Neuronal stem cell (in vitro differentiated cells): ENCODE measurements around the gene DLG5.
A peak's percentile ranks its signal among the peaks of the same experiment; 100 is the strongest.

Experiments
- DNase-seq: peaks from one replicate; pipeline ENCODE4 v3.0.0-alpha.2; 2013; ENCODE audit warnings: low spot score
- H2AFZ ChIP-seq: one replicate; pipeline ENCODE4 v1.6.1; 2013; ENCODE audit warnings: mild to moderate bottlenecking, low read length, inconsistent platforms
- H2AK5ac ChIP-seq: 2 replicates; pipeline ENCODE4 v1.6.1; 2013; ENCODE audit warnings: low read depth, mild to moderate bottlenecking, inconsistent platforms, low read length, moderate library complexity, mixed read lengths
- H2BK120ac ChIP-seq: 2 replicates; pipeline ENCODE4 v1.6.1; 2013; ENCODE audit warnings: low read depth, mild to moderate bottlenecking, inconsistent platforms, low read length, moderate library complexity, mixed read lengths
- H2BK12ac ChIP-seq: one replicate; pipeline ENCODE4 v1.6.1; 2013; ENCODE audit warnings: low read length, inconsistent platforms
- H2BK15ac ChIP-seq: 2 replicates; pipeline ENCODE4 v1.6.1; 2013; ENCODE audit warnings: mild to moderate bottlenecking, low read length, inconsistent platforms, mixed read lengths
- H2BK5ac ChIP-seq: one replicate; pipeline ENCODE4 v1.6.1; 2013; ENCODE audit warnings: inconsistent platforms, mild to moderate bottlenecking, low read length, moderate library complexity
- H3K14ac ChIP-seq: one replicate; pipeline ENCODE4 v1.6.1; 2013; ENCODE audit warnings: low read length, inconsistent platforms
- H3K18ac ChIP-seq: 2 replicates; pipeline ENCODE4 v1.6.1; 2013; ENCODE audit warnings: low read length, inconsistent platforms
- H3K23ac ChIP-seq: 2 replicates; pipeline ENCODE4 v1.6.1; 2013; ENCODE audit warnings: low read depth, mild to moderate bottlenecking, mixed read lengths, low read length, inconsistent platforms; ENCODE audit not compliant: poor library complexity
- H3K27ac ChIP-seq: replicated peaks from 3 replicates; pipeline ENCODE4 v1.5.1; 2013; ENCODE audit warnings: low read length, inconsistent platforms
- H3K27me3 ChIP-seq, 3 experiments: 2 replicates each; pipeline ENCODE4 v1.6.1; 2013; ENCODE audit warnings: low read length in 3 of 3, mild to moderate bottlenecking in 2 of 3, inconsistent platforms in 1 of 3, low read depth in 1 of 3, mixed read lengths in 1 of 3, moderate library complexity in 1 of 3; ENCODE audit not compliant: control insufficient read depth in 3 of 3, insufficient read depth in 3 of 3
- H3K36me3 ChIP-seq, 2 donors: replicated peaks in 1 of 2; 2 replicates each; pipeline ENCODE4 v1.6.1; 2013; ENCODE audit warnings: low read length in 2 of 2; ENCODE audit not compliant: control insufficient read depth in 2 of 2, insufficient read depth in 2 of 2
- H3K4ac ChIP-seq: 2 replicates; pipeline ENCODE4 v1.6.1; 2013; ENCODE audit warnings: inconsistent platforms, mild to moderate bottlenecking, low read length, moderate library complexity
- H3K4me1 ChIP-seq, 2 donors: 1 replicate in 1 of 2; 2 replicates in 1 of 2; pipeline ENCODE4 v1.6.1; 2013; ENCODE audit warnings: low read length in 2 of 2, low read depth in 1 of 2; ENCODE audit not compliant: control insufficient read depth in 2 of 2, insufficient read depth in 1 of 2
- H3K4me2 ChIP-seq: one replicate; pipeline ENCODE4 v1.6.1; 2013; ENCODE audit warnings: mild to moderate bottlenecking, low read length, inconsistent platforms; ENCODE audit not compliant: insufficient read depth, poor library complexity, severe bottlenecking
- H3K4me3 ChIP-seq, 2 donors: 2 replicates each; pipeline ENCODE4 v1.5.1; 2013; ENCODE audit warnings: low read length in 2 of 2, mild to moderate bottlenecking in 2 of 2, inconsistent platforms in 1 of 2, moderate library complexity in 1 of 2
- H3K79me1 ChIP-seq: one replicate; pipeline ENCODE4 v1.6.1; 2013; ENCODE audit warnings: low read depth, mild to moderate bottlenecking, inconsistent platforms, low read length, moderate library complexity
- H3K9ac ChIP-seq: one replicate; pipeline ENCODE4 v1.6.1; 2013; ENCODE audit warnings: mild to moderate bottlenecking, low read depth, low read length, inconsistent platforms; ENCODE audit not compliant: poor library complexity
- H3K9me3 ChIP-seq, 2 donors: replicated peaks in 1 of 2; 2 replicates each; pipeline versions ENCODE3 to v1.6.1; 2013; ENCODE audit warnings: low read length in 2 of 2, mild to moderate bottlenecking in 2 of 2, inconsistent platforms in 1 of 2, low read depth in 1 of 2, mixed read lengths in 1 of 2, moderate library complexity in 1 of 2; ENCODE audit not compliant: control insufficient read depth in 2 of 2, insufficient read depth in 1 of 2
- H4K8ac ChIP-seq: one replicate; pipeline ENCODE4 v1.6.1; 2013; ENCODE audit warnings: low read depth, mild to moderate bottlenecking, inconsistent platforms, low read length, moderate library complexity
- H4K91ac ChIP-seq: one replicate; pipeline ENCODE4 v1.6.1; 2013; ENCODE audit warnings: low read length, low read depth, mild to moderate bottlenecking, inconsistent platforms; ENCODE audit not compliant: poor library complexity
- WGBS, 2 donors: extraction: QIAGEN DNeasy Blood & Tissue Kit; methylation state at CpG; one replicate each; pipeline ENCODE4 v1.1.7; 2013; ENCODE audit warnings: missing lambda C conversion rate in 2 of 2, mixed read lengths in 1 of 2; ENCODE audit not compliant: insufficient read length in 2 of 2, insufficient replicate concordance in 1 of 2; ENCODE audit errors: extremely low coverage in 2 of 2; 5-methylcytosine and 5-hydroxymethylcytosine counted together

The DLG5 gene

DNA sequence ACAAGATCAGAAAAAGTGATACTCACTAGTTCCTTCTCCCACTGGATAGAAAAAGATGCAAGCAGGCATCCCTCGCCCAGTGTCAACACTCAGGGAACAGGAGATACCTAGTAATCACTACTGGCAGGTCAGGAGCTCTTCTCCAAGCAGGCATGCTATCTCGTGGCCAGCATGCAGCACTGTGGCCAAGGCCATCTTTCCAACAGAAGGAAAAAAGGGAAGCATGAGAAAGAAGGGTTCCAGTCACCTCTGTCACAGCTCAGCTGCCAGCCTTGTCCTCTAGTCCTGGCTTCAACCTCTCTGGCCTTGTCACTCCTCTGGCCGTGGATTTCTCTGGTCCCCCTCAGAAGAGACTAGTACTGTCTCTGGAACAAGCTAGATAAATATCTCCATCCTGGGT, 45.3 kb downstream of the DLG5 start:
- H3K23ac ChIP-seq: no peak overlapping the region
- H3K36me3 ChIP-seq: peaks cover 0 to 1% of the 10 kb centered on the region in 2 donors
- no peak overlapping the region for H2BK120ac ChIP-seq
- no peaks in the 10 kb centered on the region for H3K9me3 ChIP-seq
- H3K4me3 ChIP-seq: peak overlapping the region in 1 of 2 donors; percentile 21
- no peak overlapping the region for H3K27ac ChIP-seq
- H3K27me3 ChIP-seq: no peaks in the 10 kb centered on the region
- WGBS, 2 donors: no CpG with 5 or more reads among the region's 3 CpGs
- H2BK12ac ChIP-seq: no peak overlapping the region
- H3K79me1 ChIP-seq: peaks cover 9% of the 10 kb centered on the region
- DNase-seq: no peak
- H3K4me2 ChIP-seq: no peak overlapping the region
- no peak overlapping the region for H4K91ac ChIP-seq
- H4K8ac ChIP-seq: no peak overlapping the region
- no peak overlapping the region for H3K18ac ChIP-seq
- no peak overlapping the region for H3K4ac ChIP-seq
- H3K4me1 ChIP-seq: peaks cover 16 to 27% of the 10 kb centered on the region in 2 donors
- no peak overlapping the region for H2AFZ ChIP-seq
- no peak overlapping the region for H2AK5ac ChIP-seq
- no peak overlapping the region for H3K14ac ChIP-seq
- H2BK5ac ChIP-seq: no peak overlapping the region
- no peak overlapping the region for H3K9ac ChIP-seq
- H2BK15ac ChIP-seq: no peak overlapping the region

- H3K14ac ChIP-seq: no peak overlapping the region
- no peak overlapping the region for H3K9ac ChIP-seq
- H2AK5ac ChIP-seq: no peak overlapping the region
- no peaks in the 10 kb centered on the region for H3K9me3 ChIP-seq
- H3K23ac ChIP-seq: no peak overlapping the region
- H3K4me2 ChIP-seq: no peak overlapping the region
- H3K4me1 ChIP-seq: peaks cover 16 to 24% of the 10 kb centered on the region in 2 donors
- H4K91ac ChIP-seq: no peak overlapping the region
- H2BK15ac ChIP-seq: no peak overlapping the region
- H3K79me1 ChIP-seq: peaks cover 9% of the 10 kb centered on the region
- no peak for DNase-seq
- H2AFZ ChIP-seq: no peak overlapping the region
- H2BK12ac ChIP-seq: no peak overlapping the region
- no peak overlapping the region for H2BK120ac ChIP-seq
- no peak overlapping the region for H2BK5ac ChIP-seq
- H3K36me3 ChIP-seq: peaks cover 0 to 1% of the 10 kb centered on the region in 2 donors
- no peak overlapping the region for H4K8ac ChIP-seq
- H3K27me3 ChIP-seq: no peaks in the 10 kb centered on the region
- no peak overlapping the region for H3K27ac ChIP-seq
- H3K4ac ChIP-seq: no peak overlapping the region
- WGBS, 2 donors: no CpG with 5 or more reads among the region's 3 CpGs
- H3K4me3 ChIP-seq: no peak overlapping the region
- H3K18ac ChIP-seq: no peak overlapping the region
These were observed 46.8 kb downstream of the DLG5 start for GRCh38 chr10:77879710-77880109.

GRCh38 chr10:77879065-77879464, 47.5 kb downstream of the DLG5 start:
- no peak for DNase-seq
- WGBS, 2 donors: no CpG with 5 or more reads among the region's 4 CpGs
- no peak overlapping the region for H3K27ac ChIP-seq

DNA sequence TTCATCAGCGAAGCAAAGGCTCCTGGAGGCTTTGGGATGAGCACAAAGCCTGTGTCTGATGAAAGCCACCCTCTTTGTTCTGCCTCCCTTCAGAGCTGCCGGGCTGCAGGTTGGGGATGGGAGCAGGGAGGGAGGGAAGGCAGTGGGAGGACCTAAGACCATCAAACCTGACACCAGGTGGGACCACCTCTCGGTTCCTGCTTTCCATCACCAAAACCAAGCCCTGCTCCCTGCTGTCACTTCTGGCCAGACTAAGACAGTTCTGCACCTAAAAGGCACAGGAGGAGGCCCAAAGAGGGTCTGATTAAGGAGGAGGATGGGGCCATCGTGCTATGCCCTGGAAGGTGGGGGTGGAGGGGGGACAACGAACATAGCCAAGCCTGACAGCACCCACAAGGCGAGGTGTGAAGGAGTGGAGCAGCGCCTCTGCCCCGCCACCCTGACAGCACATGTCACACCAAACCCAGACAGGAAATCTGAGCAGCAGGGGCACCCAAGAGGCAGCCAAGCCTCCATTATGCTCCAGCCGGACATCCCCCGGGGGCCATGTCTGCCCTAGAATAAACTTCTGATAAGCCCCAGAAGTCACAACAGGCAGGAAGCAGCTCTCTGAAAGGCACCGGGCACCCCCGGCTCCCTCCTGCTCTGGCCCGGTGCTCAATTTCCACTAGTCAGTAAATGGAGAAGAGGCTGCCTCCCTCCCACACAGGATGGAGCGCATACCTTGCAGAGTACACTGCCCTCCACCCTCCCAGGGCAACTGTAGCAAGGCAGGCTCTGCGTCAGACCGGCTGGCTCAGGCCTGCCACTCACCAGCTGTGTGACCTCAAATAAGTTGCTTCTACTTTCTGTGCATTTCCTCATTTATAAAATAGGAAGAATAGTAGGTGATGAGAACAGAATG, 48.9 kb downstream of the DLG5 start:
- no peak overlapping the region for H3K23ac ChIP-seq
- peaks cover 9% of the 10 kb centered on the region for H3K79me1 ChIP-seq
- no peak overlapping the region for H4K8ac ChIP-seq
- no peak overlapping the region for H2BK12ac ChIP-seq
- peak overlapping the region; percentile 64 for H3K9ac ChIP-seq
- peak overlapping the region; percentile 20 for H2AFZ ChIP-seq
- peak overlapping the region; percentile 2 for H3K14ac ChIP-seq
- H3K4me3 ChIP-seq: peak overlapping the region in 1 of 2 donors; percentile 22
- H3K18ac ChIP-seq: peak overlapping the region; percentile 31
- H3K4me1 ChIP-seq: peaks cover 16 to 24% of the 10 kb centered on the region in 2 donors
- peaks cover 0 to 1% of the 10 kb centered on the region in 2 donors for H3K36me3 ChIP-seq
- H2BK5ac ChIP-seq: no peak overlapping the region
- WGBS, 2 donors: no CpG with 5 or more reads among the region's 16 CpGs
- H3K27me3 ChIP-seq: no peaks in the 10 kb centered on the region
- peak overlapping the region; percentile 16 for H3K27ac ChIP-seq
- H2AK5ac ChIP-seq: no peak overlapping the region
- H3K4me2 ChIP-seq: peak overlapping the region; percentile 51
- no peak overlapping the region for H4K91ac ChIP-seq
- H2BK120ac ChIP-seq: no peak overlapping the region
- no peak overlapping the region for H2BK15ac ChIP-seq
- DNase-seq: peak; percentile 33
- H3K4ac ChIP-seq: no peak overlapping the region
- H3K9me3 ChIP-seq: no peaks in the 10 kb centered on the region

More at GRCh38 chr10:77879065-77879464, 47.5 kb downstream of the DLG5 start:
- Histone ChIP-seq H3K79me1 (peaks cover 9% of the 10 kb centered on the region), H2AFZ (no peak overlapping the region), H2AK5ac (no peak overlapping the region), H3K4me1 (peaks cover 16 to 22% of the 10 kb centered on the region in 2 donors), H3K4me3 (no peak overlapping the region), H3K14ac (no peak overlapping the region), H2BK120ac (no peak overlapping the region), H2BK15ac (no peak overlapping the region), H3K18ac (no peak overlapping the region), H3K36me3 (peaks cover 0 to 1% of the 10 kb centered on the region in 2 donors), H3K4ac (no peak overlapping the region), H4K91ac (no peak overlapping the region), H3K4me2 (no peak overlapping the region), H3K27me3 (no peaks in the 10 kb centered on the region), H2BK12ac (no peak overlapping the region), H2BK5ac (no peak overlapping the region), H3K23ac (no peak overlapping the region), H3K9ac (no peak overlapping the region), H3K9me3 (no peaks in the 10 kb centered on the region), H4K8ac (no peak overlapping the region)
